UCSD-AML1 (cell line): ENCODE results near the gene ESR2.
"Not testable (repeated sequence)": the region's sequence is repeated elsewhere in the genome, so short reads cannot be mapped to it uniquely, and the experiment has no call there.

Experiments used
- DNase-seq: peaks from one replicate; lab custom pipeline; 2025; ENCODE audit not compliant: unreplicated experiment; lab: John Stamatoyannopoulos, UW

Gene ESR2

GRCh38 chr14:64225151-64225757 lies 68.9 kb downstream of the ESR2 start:
- DNase-seq = no peak

- DNase-seq = no peak
Measured at GRCh38 chr14:64221391-64222003, 72.7 kb downstream of the ESR2 start.

- peak; percentile 34 for DNase-seq
Measured at GRCh38 chr14:64220466-64220865, 73.7 kb downstream of the ESR2 start.

- DNase-seq = no peak
Measured at GRCh38 chr14:64220056-64220455, 74.1 kb downstream of the ESR2 start.

- DNase-seq = no peak
Measured at GRCh38 chr14:64218344-64219240, 75.6 kb downstream of the ESR2 start.

GRCh38 chr14:64217834-64218233 lies 76.3 kb downstream of the ESR2 start:
- no peak for DNase-seq

GRCh38 chr14:64217308-64217707 lies 76.9 kb downstream of the ESR2 start:
- DNase-seq = no peak

GRCh38 chr14:64215978-64216377 lies 78.2 kb downstream of the ESR2 start:
- no peak for DNase-seq

GRCh38 chr14:64215274-64215673 lies 78.9 kb downstream of the ESR2 start:
- DNase-seq = no peak

GRCh38 chr14:64213853-64214570 lies 80.2 kb downstream of the ESR2 start:
- DNase-seq = no peak

- DNase-seq = no peak
Measured at GRCh38 chr14:64213086-64213485, 81.1 kb downstream of the ESR2 start.

- no peak for DNase-seq
Measured at GRCh38 chr14:64212666-64213065, 81.5 kb downstream of the ESR2 start.

- not testable (repeated sequence) for DNase-seq
Measured at GRCh38 chr14:64210912-64211311, 83.3 kb downstream of the ESR2 start.

GRCh38 chr14:64210216-64210615 lies 84.0 kb downstream of the ESR2 start:
- no peak for DNase-seq

- no peak for DNase-seq
Measured at GRCh38 chr14:64209444-64210131, 84.6 kb downstream of the ESR2 start.

GRCh38 chr14:64208981-64209380 lies 85.2 kb downstream of the ESR2 start:
- no peak for DNase-seq

- DNase-seq = no peak
Measured at GRCh38 chr14:64208261-64208660, 85.9 kb downstream of the ESR2 start.

- no peak for DNase-seq
Measured at GRCh38 chr14:64203366-64204006, 90.7 kb downstream of the ESR2 start.

- DNase-seq = no peak
Measured at GRCh38 chr14:64202716-64203115, 91.5 kb downstream of the ESR2 start.

- DNase-seq = no peak
Measured at GRCh38 chr14:64201921-64202545, 92.1 kb downstream of the ESR2 start.
